Vagina (tissue), 2 donors: ENCODE results near the gene MLYCD.

Experiments
- POLR2A ChIP-seq, 2 donors: fragments of 450-650 bp; IDR thresholded peaks; one replicate each; pipeline ENCODE4 v1.6.1; 2017; ENCODE audit warnings: antibody characterized with exemption in 2 of 2, mild to moderate bottlenecking in 2 of 2, moderate library complexity in 2 of 2
- TF ChIP-seq, protein P1 (sequence below), 3 experiments: fragments of 450-650 bp in 2 of 3; fragments of 200-600 bp in 1 of 3; sonication (generic) in 1 of 3; IDR thresholded peaks; one replicate each; pipeline ENCODE4 v1.5.1; 2017 to 2019; ENCODE audit warnings: antibody characterized with exemption in 3 of 3, mild to moderate bottlenecking in 2 of 3, moderate library complexity in 2 of 3

DNA sequence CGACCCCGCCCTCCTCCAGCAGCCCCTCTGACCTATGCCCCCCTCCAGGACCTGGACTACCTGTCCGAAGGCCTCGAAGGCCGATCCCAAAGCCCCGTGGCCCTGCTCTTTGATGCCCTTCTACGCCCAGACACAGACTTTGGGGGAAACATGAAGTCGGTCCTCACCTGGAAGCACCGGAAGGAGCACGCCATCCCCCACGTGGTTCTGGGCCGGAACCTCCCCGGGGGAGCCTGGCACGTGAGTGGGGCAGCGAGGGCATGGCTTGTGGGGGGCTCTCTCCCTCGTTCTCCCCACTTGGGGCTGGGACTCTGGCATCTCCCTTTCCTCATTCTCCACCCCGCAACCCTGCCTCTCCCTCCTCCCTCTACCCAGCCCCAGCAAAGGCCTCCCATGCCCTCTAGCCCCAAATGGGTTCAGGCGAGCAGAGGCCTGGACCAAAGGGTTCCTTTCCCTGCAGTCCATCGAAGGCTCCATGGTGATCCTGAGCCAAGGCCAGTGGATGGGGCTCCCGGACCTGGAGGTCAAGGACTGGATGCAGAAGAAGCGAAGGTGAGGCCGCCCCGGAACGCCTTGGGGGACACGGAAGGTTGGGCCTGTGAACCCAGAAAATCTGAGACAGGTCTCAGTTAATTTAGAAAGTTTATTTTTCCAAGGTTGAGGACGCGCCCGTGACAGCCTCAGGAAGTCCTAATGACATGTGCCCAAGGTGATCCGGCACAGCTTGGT is 61.8 kb downstream of the MLYCD start:
- TF ChIP-seq, protein P1, sequence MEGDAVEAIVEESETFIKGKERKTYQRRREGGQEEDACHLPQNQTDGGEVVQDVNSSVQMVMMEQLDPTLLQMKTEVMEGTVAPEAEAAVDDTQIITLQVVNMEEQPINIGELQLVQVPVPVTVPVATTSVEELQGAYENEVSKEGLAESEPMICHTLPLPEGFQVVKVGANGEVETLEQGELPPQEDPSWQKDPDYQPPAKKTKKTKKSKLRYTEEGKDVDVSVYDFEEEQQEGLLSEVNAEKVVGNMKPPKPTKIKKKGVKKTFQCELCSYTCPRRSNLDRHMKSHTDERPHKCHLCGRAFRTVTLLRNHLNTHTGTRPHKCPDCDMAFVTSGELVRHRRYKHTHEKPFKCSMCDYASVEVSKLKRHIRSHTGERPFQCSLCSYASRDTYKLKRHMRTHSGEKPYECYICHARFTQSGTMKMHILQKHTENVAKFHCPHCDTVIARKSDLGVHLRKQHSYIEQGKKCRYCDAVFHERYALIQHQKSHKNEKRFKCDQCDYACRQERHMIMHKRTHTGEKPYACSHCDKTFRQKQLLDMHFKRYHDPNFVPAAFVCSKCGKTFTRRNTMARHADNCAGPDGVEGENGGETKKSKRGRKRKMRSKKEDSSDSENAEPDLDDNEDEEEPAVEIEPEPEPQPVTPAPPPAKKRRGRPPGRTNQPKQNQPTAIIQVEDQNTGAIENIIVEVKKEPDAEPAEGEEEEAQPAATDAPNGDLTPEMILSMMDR (IDR thresholded peaks at IDR 0.05), result no peak
- no peak for TF ChIP-seq POLR2A (IDR thresholded peaks at IDR 0.05)
